Peyer's patch (tissue), 4 donors: Measurements from ENCODE around the gene THSD7A.

ENCODE experiments used
- CTCF ChIP-seq, 6 experiments: fragments of 450-650 bp in 4 of 6; fragments of 200-600 bp in 2 of 6; sonication (generic) in 1 of 6; IDR thresholded peaks; one replicate each; pipeline ENCODE4 v1.5.1; 2017 to 2019; ENCODE audit warnings: antibody characterized with exemption in 6 of 6, mild to moderate bottlenecking in 3 of 6, moderate library complexity in 1 of 6
- POLR2A ChIP-seq, 2 donors: fragments of 450-650 bp; IDR thresholded peaks; one replicate each; pipeline ENCODE4 v1.5.1; 2017; ENCODE audit warnings: antibody characterized with exemption in 2 of 2, mild to moderate bottlenecking in 2 of 2, moderate library complexity in 2 of 2

DNA sequence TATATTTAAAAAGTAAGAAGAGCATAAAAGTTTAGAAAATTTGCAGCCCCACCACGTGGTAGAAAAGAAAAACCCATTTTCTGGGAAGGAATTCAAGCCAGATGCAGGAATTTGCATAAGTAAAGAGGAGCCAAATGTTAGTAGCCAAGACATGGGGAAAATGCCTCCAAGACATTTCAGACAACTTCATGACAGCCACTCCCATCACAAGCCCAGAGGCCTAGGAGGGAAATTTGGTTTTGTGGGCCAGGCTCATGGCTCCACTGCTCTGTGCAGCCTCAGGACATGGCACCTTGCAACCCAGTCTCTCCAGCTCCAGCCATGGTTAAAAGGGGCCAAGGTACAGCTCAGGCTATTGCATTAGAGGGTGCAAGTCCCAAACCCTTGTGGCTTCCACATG is 411.9 kb downstream of the THSD7A start:
- no peak for TF ChIP-seq POLR2A (IDR thresholded peaks at IDR 0.05)
- no peak for TF ChIP-seq CTCF (IDR thresholded peaks at IDR 0.05)
